SU-DHL-6 (cell line): ENCODE results near the gene EPO.

Experiments used
- H2AFZ ChIP-seq: fragments of 200-600 bp; sonication (generic); 2 replicates; pipeline ENCODE4 v1.6.1; 2014; ENCODE audit warnings: low read depth, mild to moderate bottlenecking, moderate library complexity, mixed read lengths, antibody characterized with exemption, low read length; ENCODE audit not compliant: severe bottlenecking
- H3F3A ChIP-seq: fragments of 200-600 bp; shearing (Covaris generic); 2 replicates; pipeline ENCODE4 v1.6.0; 2016; ENCODE audit warnings: antibody characterized with exemption, mild to moderate bottlenecking; ENCODE audit not compliant: insufficient read depth
- H3K27ac ChIP-seq: fragments of 200-600 bp; sonication (generic); 2 replicates; pipeline ENCODE4 v1.5.1; 2016; ENCODE audit warnings: low read depth, mild to moderate bottlenecking, low read length, moderate library complexity, mixed read lengths
- H3K27me3 ChIP-seq: fragments of 200-600 bp; sonication (generic), shearing (Covaris generic); 2 replicates; pipeline ENCODE4 v1.6.0; 2014; ENCODE audit warnings: mild to moderate bottlenecking, low read length
- H3K36me3 ChIP-seq: fragments of 200-600 bp; sonication (generic); 2 replicates; pipeline ENCODE4 v1.6.1; 2014; ENCODE audit warnings: mild to moderate bottlenecking, low read length, mixed read lengths
- H3K4me2 ChIP-seq: fragments of 300-600, 200-600 bp; shearing (Covaris generic), sonication (generic); 2 replicates; pipeline ENCODE4 v1.6.0; 2014; ENCODE audit warnings: low read length, low read depth, mild to moderate bottlenecking; ENCODE audit not compliant: poor library complexity, severe bottlenecking
- H3K4me3 ChIP-seq: fragments of 200-600 bp; sonication (generic); 2 replicates; pipeline ENCODE4 v1.5.1; 2014; ENCODE audit warnings: antibody characterized with exemption, low read length, mild to moderate bottlenecking, mixed read lengths; ENCODE audit not compliant: insufficient read depth, poor library complexity, severe bottlenecking
- H3K79me2 ChIP-seq: fragments of 200-600 bp; sonication (generic); 2 replicates; pipeline ENCODE4 v1.6.1; 2014; ENCODE audit warnings: mild to moderate bottlenecking, low read length, moderate library complexity; ENCODE audit not compliant: insufficient read depth
- H3K9ac ChIP-seq: fragments of 200-600 bp; sonication (generic); 2 replicates; pipeline ENCODE4 v1.7.0; 2014; ENCODE audit warnings: mild to moderate bottlenecking, low read length
- H3K9me2 ChIP-seq: fragments of 200-600 bp; sonication (generic); replicated peaks from 2 replicates; pipeline ENCODE4 v1.6.1; 2014; ENCODE audit warnings: low read length; ENCODE audit not compliant: insufficient read depth
- H3K9me3 ChIP-seq: fragments of 200-600 bp; sonication (generic); 2 replicates; pipeline ENCODE4 v1.6.1; 2014; ENCODE audit warnings: low read length, mixed read lengths; ENCODE audit not compliant: insufficient read depth
- H4K20me1 ChIP-seq: fragments of 200-600 bp; sonication (generic); 2 replicates; pipeline ENCODE4 v1.6.1; 2014; ENCODE audit warnings: low read depth, mild to moderate bottlenecking, antibody characterized with exemption, low read length, moderate library complexity, mixed read lengths
- CTCF ChIP-seq: fragments of 200-600 bp; sonication (generic); IDR thresholded peaks from one replicate; pipeline ENCODE4 v1.5.1; 2017; ENCODE audit warnings: antibody characterized with exemption, mild to moderate bottlenecking, low read length, moderate library complexity; ENCODE audit not compliant: insufficient read depth, poor library complexity, severe bottlenecking
- EZH2phosphoT487 ChIP-seq: fragments of 200-600 bp; sonication (generic), shearing (Covaris generic); conservative IDR thresholded peaks from 2 replicates; pipeline ENCODE4 v1.6.1; 2018; ENCODE audit warnings: mild to moderate bottlenecking, antibody characterized with exemption, low read length, moderate library complexity, mixed read lengths

Gene EPO

DNA sequence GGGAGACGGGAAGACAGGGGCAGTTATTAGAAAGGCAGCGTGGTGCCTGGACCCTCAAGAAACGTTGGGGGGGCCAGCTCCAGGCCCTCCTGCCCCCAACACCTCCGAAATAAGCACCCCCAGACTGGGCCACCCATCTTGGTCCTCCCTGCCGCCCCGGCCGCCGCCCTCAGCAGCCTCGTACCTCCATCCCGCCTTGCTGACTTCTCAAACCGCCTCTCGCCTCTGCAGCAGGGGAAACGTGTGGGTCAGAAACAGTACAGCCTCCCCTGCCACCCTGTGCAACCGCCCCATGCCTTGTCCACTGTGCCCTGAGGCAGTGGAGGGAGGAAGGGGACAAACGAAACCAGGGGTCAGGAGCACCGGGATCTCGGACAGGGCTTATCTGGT, 33.5 kb upstream of the EPO start:
- no peak overlapping the region for H3K4me2 ChIP-seq
- no peaks in the 10 kb centered on the region for H3K9me2 ChIP-seq
- peaks cover 29% of the 10 kb centered on the region for H3K79me2 ChIP-seq
- H3K4me3 ChIP-seq, result no peak overlapping the region
- H3K36me3 ChIP-seq, result no peaks in the 10 kb centered on the region
- H3K27me3 ChIP-seq, result no peaks in the 10 kb centered on the region
- no peak overlapping the region for H3K9ac ChIP-seq
- H2AFZ ChIP-seq, result no peak overlapping the region
- no peaks in the 10 kb centered on the region for H3K9me3 ChIP-seq
- no peaks in the 10 kb centered on the region for H3F3A ChIP-seq
- H4K20me1 ChIP-seq, result peaks cover 4% of the 10 kb centered on the region; the same call in 1 of the 2 replicates
- TF ChIP-seq EZH2phosphoT487, result no peak
- no peak overlapping the region for H3K27ac ChIP-seq

DNA sequence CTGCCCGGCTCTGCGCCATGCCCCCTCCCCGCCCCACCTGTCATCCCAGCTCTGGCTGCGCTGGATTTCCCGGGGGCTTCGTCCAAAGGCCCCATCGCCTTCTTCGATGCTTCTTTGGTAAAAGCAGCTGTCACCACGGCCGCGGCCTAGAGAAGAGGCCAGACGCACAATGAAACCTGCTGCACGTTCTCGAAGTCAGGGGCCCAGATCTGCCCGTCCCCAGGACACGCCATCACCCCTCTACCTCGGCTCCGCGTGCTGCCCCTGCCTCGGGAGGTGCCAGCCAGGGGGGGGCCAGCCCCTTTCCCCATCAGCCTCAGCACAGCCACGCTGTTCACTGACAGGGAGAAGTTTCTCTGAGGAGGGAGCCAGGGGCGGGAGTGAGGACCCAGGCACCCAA, 33.0 kb upstream of the EPO start:
- no peak overlapping the region for H3K4me3 ChIP-seq
- no peak overlapping the region for H2AFZ ChIP-seq
- peaks cover 9% of the 10 kb centered on the region; the same call in 1 of the 2 replicates for H4K20me1 ChIP-seq
- no peaks in the 10 kb centered on the region for H3K27me3 ChIP-seq
- no peaks in the 10 kb centered on the region for H3K36me3 ChIP-seq
- H3K27ac ChIP-seq, result no peak overlapping the region
- 0 out of 2 replicates have a peak, but pooled peaks cover 2% of the 10 kb centered on the region for H3F3A ChIP-seq
- no peak overlapping the region for H3K9ac ChIP-seq
- no peak overlapping the region for H3K4me2 ChIP-seq
- H3K9me2 ChIP-seq, result no peaks in the 10 kb centered on the region
- H3K79me2 ChIP-seq, result peaks cover 29% of the 10 kb centered on the region
- TF ChIP-seq EZH2phosphoT487 (no peak), CTCF (no peak)
- no peaks in the 10 kb centered on the region for H3K9me3 ChIP-seq

DNA sequence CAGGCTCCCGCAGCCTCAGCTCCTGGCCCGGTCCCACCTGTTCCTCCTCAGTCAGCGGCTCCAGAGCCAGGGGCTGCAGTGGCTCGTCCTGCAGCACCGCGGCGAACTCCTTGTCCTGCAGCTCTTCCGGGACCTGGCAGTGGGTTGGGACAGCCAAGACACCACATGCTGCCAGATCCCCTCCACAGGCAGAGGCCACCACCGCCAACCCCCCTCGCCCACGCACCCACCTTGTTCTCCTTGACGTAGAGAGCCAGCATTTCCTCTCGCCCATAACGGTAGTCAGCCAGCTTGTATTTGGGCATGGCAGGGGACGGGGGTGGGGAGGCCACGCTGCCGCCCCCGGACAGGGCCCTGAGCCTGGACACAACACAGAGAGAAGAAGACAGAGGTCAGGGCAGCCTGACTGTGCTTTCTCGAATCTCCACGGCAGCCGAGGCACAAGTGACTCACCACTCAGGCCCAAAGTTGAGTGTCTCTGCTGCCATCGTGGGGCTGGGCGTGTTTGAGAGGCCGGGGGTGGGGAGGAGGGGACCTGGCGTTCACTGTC, 32.4 kb upstream of the EPO start:
- H3K4me3 ChIP-seq, result no peak overlapping the region
- H3K4me2 ChIP-seq, result no peak overlapping the region
- TF ChIP-seq EZH2phosphoT487, result no peak
- no peak overlapping the region for H2AFZ ChIP-seq
- no peaks in the 10 kb centered on the region for H3K9me3 ChIP-seq
- H3K36me3 ChIP-seq, result no peaks in the 10 kb centered on the region
- no peak overlapping the region for H3K27ac ChIP-seq
- H3K9ac ChIP-seq, result no peak overlapping the region
- H3K27me3 ChIP-seq, result no peaks in the 10 kb centered on the region
- H3F3A ChIP-seq, result peaks cover 8% of the 10 kb centered on the region; the same call in 1 of the 2 replicates
- peaks cover 9% of the 10 kb centered on the region; the same call in 1 of the 2 replicates for H4K20me1 ChIP-seq
- no peaks in the 10 kb centered on the region for H3K9me2 ChIP-seq
- peaks cover 34% of the 10 kb centered on the region for H3K79me2 ChIP-seq

- peaks cover 9% of the 10 kb centered on the region; the same call in 1 of the 2 replicates for H4K20me1 ChIP-seq
- no peak overlapping the region for H3K4me3 ChIP-seq
- no peaks in the 10 kb centered on the region for H3K9me3 ChIP-seq
- no peak overlapping the region for H2AFZ ChIP-seq
- H3K36me3 ChIP-seq, result no peaks in the 10 kb centered on the region
- peaks cover 9% of the 10 kb centered on the region; the same call in 1 of the 2 replicates for H3F3A ChIP-seq
- no peak for TF ChIP-seq EZH2phosphoT487
- TF ChIP-seq CTCF, result no peak
- no peaks in the 10 kb centered on the region for H3K27me3 ChIP-seq
- no peaks in the 10 kb centered on the region for H3K9me2 ChIP-seq
- H3K27ac ChIP-seq, result no peak overlapping the region
- no peak overlapping the region for H3K9ac ChIP-seq
- H3K4me2 ChIP-seq, result no peak overlapping the region
- peaks cover 40% of the 10 kb centered on the region for H3K79me2 ChIP-seq
These were observed 31.9 kb upstream of the EPO start for GRCh38 chr7:100688326-100688860.
